Nucleus accumbens (tissue), 56 donors: ENCODE data around the gene ARMC8.
"Not testable (repeated sequence)": the region's sequence is repeated elsewhere in the genome, so short reads cannot be mapped to it uniquely, and the experiment has no call there.

Source experiments
- DNase-seq, 56 donors: peaks; one replicate each; lab custom pipeline; 2025; lab: John Stamatoyannopoulos, UW

ARMC8 gene, protein sequence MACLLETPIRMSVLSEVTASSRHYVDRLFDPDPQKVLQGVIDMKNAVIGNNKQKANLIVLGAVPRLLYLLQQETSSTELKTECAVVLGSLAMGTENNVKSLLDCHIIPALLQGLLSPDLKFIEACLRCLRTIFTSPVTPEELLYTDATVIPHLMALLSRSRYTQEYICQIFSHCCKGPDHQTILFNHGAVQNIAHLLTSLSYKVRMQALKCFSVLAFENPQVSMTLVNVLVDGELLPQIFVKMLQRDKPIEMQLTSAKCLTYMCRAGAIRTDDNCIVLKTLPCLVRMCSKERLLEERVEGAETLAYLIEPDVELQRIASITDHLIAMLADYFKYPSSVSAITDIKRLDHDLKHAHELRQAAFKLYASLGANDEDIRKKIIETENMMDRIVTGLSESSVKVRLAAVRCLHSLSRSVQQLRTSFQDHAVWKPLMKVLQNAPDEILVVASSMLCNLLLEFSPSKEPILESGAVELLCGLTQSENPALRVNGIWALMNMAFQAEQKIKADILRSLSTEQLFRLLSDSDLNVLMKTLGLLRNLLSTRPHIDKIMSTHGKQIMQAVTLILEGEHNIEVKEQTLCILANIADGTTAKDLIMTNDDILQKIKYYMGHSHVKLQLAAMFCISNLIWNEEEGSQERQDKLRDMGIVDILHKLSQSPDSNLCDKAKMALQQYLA

DNA sequence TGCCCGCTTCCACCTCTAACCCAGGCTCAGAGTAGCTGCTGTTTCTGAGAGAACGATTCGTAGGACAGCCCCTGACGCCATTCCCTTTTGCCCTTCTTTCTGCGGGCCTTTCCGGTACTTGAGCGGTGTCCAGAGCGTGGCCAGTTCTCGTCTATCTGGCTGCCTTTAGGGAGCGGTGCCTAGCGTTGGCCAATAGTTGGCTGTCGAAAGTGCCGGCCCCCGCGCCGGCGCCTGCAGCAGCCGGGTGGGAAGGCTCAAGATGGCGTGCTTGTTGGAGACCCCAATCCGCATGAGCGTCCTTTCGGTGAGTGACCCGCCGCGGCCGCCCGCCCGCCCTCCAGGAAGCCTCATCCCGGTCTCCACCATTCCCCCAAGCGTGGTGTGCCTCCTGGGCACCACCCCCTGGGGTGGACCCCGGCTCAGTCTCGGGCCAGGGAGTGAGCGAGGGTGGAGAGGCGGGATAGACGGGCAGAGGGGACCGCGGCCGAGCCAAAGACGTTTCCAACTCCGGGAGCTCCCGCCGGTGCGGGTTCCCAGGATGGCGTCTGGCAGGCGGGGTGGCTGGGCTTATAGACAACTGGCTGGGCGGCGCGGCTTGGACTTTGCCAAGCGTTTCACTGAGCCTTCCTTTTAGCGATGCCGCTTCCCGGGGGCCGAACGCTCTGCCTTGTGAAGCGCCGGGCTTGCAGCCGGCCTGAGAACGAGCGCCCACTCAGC lies at the start of gene ARMC8:
TSS of gene ARMC8 (plus strand) at position 6 of the 717 bp plus-strand sequence. CDS start at position 260, 254 bp downstream.
- peak in 54 of 56 donors; percentile 43 to 96 (median 83) for DNase-seq

DNA sequence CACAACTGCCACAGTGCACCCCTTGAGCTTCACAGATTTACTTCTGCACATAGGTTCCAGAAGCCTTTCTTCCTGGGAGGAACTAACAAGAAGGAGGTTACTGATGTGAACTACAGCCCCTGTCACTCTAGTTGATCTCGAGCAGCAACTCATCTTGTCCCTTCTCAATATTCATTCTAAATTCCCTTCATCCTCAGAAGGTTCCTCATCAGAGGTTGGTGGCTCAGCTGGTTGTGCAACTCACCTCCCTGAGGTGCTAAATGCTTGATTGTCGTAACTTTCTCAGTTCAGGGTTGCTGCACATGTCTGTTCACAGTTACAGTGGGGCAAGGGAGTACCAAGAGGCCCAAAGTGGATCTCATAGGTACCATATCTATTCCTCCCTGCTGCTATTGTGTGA lies 49.2 kb upstream of the ARMC8 start:
- DNase-seq = no peak

DNA sequence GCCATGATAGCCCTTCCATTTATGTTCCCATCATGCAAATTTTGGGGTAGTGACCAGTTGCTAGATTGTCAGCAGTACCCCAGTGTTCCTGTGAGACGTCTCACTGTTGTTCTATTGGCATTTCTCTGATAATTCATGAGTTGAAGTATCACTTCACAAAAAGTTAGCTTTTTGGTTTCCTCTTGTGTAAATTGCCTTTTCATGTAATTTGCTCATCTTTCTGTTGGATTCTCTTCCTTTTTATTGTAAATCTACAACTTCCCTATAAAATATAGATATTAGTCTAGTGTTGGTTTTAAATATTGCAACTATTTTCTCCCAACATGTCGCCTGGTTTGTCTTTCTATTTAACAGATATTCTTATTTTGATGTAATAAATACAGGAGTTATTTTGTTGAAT lies 47.4 kb upstream of the ARMC8 start:
- DNase-seq = no peak

DNA sequence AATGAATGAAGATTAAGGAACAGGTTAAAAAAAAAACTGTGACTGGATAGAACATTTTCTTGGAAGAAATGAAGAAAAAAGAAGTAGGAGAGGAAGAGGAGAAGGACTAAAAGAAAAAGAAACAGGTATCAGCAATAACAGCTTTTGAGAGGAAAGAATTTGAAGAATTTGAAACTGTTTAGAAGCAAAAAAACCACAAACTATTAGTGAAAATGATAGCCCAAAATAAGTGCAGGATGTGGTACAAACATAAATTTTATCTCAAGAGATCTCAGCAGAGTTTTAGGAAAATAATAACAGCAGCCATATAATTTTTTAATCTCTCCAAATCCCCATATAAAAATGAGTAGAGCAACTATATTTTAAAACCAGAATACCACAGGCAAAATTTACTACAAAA lies 46.2 kb upstream of the ARMC8 start:
- DNase-seq = no peak

DNA sequence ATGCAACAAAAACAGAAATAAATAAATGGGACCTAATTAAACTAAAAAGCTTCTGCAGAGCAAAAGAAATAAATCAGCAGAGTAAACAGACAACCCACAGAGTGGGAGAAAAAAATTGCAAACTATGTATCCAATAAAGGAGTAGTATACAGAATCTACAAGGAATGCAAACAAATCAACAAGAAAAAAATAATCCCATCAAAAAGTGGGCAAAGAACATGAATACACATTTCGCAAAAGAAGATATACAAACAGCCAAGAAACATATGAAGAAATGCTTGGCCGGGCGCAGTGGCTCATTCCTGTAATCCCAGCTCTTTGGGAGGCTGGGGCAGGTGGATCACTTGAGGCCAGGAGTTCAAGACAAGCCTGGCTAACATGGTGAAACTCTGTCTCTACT lies 44.9 kb upstream of the ARMC8 start:
- DNase-seq = not testable (repeated sequence)

DNA sequence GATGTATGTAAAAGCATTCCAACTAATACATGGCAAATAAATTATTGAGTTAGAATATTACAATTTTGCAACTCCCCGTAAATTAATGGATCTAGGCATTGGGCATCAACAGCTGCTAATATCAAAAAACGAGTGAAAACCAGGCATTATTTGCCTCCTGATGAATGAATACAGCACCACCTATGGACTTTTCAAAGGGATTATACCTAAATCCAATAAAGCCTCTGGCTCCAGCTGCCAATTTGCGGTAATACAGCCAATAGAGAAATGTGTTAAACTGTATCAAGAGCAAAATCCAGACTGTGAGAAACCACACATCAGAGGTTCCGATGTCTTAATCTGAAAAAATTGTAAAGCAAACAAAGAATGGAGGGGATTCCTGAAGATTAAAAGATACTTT lies 38.6 kb upstream of the ARMC8 start:
- DNase-seq = no peak

DNA sequence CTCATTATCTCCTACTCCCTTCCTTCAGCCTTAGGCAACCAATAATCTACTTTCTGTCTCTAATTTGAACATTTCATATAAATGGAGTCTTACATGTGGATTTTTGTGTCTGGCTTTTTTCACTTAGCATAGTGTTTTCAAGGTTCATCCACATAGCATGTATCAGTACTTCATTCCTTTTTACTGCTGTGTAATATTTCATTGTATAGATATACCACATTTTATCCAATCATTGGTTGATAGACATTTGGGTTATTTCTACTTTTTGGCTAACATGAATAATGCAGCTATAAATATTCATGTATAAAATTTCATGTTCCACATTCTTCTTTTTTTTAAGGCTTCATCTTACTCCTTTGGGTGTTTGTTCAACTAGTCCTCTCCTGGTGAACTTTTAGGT lies 32.6 kb upstream of the ARMC8 start:
- DNase-seq = no peak

DNA sequence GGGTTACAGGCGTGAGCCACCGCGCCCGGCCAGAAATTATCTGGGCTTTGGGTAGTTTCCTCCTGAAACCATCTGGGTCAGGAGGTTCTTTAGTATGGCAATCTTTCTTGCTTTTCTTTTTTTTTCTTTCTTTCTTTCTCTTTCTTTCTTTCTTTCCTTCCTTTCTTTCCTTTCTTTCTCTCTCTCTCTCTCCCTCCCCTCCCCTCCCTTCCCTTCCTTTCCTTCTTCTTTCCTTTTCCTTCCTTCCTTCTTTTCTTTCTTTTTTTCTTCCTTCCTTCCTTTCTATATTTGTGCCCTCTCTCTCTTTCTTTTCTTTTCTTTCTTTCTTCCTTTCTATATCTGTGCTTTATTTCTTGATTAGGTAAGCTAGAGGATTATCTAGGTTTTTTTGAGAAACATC lies 29.4 kb upstream of the ARMC8 start:
- no peak for DNase-seq

DNA sequence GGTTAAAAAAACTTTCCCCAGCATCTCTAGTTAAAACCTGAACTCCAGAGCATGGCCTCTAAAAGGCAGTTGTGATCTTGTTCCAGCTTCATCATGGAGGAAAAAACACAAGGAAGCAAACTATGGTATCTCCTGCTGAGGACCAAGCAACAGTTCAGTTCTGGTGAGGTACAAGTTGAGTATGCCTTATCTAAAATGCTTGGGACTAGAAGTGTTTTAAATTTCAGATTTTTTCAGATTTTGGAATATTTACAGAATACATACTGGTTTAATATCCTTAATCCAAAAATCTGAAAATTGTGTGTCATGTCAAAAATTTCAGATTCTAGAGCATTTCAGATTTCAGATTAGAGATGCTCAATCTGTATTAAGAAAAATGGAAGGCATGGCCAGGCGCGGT lies 22.0 kb upstream of the ARMC8 start:
- no peak for DNase-seq

DNA sequence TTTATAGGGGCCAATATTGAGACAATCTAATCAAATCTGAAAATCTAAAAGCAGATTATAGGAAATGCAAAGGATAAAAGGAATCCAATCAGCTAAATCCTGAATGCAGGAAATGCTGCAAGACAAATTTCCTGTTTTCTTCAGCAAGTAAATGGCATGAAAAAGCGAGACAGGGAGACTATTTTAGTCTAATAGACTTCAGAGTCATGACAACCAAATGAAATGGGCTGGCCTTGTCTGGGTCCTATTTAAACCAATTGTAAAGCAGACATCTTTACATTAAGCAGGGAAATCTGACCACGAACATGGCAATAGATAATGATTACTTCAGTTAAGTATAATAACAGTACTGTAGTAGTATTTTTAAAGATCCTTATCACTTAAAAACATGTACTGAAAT lies 14.5 kb upstream of the ARMC8 start:
- DNase-seq = no peak

DNA sequence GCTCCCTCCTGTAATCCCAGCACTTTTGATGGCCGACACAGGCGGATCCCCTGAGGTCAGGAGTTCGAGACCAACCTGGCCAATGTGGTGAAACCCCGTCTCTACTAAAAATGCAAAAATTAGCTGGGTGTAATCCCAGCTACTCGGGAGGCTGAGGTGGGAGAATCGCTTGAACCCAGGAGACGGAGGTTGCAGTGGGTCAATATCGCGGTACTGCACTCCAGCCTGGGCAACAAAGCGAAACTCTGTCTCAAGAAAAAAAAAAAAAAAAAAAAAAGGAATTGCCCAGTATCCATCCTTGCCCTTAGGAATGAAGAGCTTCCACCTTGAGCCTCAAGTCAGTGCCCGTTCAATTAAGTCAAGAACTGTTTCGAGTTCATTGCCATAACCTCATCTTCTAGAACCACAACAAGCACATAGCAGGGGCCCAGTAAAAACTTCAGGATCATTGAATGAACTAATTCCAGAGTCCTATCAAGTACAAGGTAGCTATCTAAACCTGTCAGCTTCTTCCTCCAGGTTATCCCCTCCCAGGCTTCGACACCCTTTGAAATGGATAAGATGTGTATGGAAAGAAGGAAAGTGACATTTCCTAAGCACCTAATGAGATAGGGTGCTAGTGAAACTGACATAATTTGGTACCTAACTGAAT lies 13.2 kb upstream of the ARMC8 start:
- DNase-seq = no peak

DNA sequence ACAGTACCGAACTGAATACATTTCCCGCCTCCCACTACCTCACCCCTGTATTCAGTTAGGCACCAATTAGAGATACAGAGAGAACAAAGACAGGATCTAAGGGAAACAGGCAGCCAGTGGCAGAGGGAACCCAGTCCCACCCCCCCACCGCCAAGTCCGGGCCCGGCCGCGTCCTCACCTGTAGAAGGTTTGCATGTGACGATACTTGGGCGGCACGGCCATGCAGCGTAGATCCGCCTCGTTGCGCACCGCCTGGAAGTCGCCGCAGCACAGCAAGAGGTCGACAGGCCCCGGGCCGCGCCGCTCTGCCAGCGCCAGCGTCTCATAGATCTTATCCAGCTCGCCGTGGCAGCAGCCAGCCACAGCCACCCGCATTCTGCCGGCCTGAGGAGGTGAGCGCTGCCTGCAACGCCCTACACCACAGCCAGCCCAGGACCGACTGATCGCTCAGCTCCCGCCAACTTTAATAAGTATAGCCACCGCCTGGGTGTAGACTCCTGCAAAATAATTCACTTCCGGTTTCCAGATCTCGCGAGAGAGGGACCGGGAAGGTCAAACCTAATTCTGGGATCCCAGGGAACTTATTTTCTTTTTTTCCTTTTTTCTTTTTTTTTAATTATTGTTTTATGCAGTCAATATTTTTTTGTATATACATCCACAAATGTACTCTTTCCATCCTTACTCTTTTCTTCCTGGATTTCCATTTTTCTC lies 12.5 kb upstream of the ARMC8 start, which contains the start of gene DBR1:
TSS of gene DBR1 (minus strand) at position 501 of the 711 bp plus-strand sequence. CDS start at position 375, 126 bp downstream.
- peak in 54 of 56 donors; percentile 2 to 79 (median 50) for DNase-seq

DNA sequence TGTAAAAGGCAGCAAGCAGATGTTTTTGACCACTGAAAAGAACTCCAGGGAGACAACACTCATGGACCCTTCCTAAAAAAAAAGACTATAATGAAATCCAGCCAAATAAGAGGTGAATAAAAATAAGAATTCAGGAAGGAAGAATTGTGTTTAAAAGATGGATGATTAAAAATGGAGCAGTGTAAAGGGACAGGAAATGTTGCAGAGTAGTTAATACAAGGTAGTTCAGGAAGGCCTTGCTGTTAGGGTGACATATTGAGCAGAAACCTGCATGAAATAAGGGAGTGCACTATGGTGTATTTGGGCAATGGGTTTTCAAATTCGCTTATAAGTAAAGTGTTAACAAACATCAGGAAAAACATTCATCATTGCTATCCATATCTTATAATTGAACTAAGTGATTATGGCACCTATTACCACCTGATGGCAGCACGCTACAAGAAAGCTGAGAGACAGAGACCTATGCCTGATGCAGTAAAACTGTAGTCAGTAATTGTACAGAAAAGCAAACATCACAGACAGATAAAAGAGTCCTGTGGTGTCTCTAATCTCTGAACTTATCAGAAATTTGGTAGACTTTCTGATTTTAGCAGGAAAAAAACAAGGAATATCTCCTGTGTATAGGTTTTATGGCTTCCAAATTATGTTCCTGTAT lies 6.6 kb upstream of the ARMC8 start:
- DNase-seq = peak in 9 of 56 donors; percentile 3 to 58 (median 7)

DNA sequence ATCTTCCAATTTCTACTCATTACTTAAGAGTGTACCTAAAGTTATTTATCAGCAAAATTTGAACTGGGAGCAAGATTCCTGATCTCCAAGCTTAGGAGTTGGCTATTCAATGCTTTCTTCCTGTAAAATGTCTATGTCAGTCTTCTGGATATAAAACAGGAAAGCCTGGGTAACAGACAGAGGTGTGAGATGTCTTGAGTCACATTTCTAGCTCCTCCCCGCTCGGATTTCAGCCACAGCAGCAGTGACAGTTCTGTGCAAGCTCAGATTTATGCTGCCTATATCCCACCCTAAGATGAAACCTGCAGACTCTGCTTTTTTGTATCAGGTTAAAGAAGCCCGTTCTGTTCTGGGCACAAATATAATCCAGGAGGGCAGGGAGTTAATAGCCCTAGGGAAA lies 2.1 kb upstream of the ARMC8 start:
- DNase-seq = no peak

DNA sequence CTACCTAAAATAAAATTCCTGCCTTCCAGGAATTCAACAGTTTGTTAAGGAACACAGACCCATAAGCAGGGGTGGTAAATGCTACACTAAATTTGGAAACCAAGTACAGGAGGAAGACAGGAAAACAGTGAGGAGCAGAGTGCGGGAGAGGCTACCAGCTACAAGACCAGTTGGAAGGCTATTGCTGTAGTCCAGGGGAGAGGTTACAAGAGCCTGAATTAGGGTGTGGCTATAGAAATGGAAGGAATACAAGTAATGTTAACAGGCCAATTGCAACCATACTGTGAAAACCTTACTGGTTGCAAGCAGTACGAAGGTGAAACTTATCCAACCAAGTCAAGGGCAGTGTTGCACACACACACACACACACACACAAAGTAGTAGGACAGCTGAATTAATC lies 880 bp upstream of the ARMC8 start:
- DNase-seq = no peak

DNA sequence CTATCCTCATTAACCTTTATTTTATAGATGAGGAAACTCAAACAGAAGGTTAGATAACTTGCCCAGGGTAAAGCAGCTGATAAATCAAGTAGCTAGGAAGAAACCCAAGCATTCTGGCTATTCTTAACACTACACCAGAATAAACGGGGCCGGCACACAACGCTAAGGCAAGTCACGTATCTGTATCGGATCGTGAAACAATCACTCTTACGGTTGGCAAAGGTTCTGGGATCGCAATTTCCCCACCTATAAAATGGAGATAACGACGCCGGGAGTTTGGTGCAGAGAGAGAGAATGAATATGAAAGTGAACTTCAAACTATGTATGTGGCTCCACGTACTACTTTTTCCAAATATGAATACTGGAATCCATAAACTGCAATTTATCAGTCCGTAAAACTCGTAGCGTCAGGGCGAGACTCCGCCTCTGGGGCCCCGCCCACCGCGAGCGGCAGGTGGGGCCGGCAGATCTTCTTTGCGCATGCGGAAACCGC lies 252 bp upstream of the ARMC8 start:
- DNase-seq = peak in 18 of 56 donors; percentile 29 to 93 (median 85)

DNA sequence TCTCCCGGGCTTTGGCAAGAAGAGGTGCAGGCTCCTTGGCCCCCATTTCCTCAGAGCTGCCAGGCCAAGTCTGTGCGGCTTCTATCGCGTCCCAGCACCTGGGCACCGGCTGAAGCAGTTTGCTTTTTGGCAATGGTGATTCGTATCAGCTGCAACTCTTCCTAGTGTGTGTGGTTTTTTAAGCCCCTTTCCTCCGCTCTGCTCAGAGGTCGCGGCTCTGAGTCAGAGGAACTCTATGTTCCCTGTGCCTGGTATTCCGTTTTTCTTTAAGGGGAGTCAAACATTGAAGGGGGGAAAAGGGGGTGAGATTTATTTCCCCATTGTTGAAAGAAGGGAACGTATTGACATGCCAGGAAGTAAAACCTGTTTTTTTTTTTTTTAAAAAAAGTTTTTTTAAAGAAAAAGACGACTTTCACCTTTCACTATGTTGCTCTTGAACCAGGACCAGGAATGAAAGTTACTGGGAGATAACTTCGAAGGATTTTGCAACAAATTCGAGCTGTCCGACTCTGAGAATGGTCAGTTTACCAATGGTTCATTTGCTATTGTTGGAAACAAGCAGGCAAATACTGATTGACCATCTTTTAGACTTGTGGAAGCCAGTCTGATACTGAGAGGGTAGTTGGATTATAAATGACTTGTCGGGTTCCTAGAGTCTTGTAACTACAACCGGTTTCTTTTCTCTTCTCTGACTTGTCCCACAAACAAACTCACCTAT lies 1.1 kb downstream of the ARMC8 start:
- DNase-seq = no peak

DNA sequence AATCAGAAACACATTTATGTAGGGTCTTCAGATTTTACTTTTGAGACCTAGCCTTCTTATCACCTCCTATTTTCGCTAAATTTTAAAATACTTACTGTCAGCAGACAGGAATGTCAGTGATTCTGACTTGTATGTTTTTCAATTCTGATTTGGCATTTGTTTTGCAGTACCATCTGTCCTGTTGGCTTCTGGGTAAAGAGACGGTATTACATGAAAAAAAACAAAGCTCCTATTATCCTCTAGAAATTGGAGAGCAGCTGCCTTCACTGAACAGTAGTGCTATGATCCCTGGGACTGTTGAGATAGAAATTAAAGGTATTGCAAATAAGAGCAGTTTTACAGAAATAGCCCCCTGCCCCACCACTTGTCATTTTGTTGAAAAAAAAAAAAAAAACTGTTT lies 8.4 kb downstream of the ARMC8 start:
- no peak for DNase-seq

DNA sequence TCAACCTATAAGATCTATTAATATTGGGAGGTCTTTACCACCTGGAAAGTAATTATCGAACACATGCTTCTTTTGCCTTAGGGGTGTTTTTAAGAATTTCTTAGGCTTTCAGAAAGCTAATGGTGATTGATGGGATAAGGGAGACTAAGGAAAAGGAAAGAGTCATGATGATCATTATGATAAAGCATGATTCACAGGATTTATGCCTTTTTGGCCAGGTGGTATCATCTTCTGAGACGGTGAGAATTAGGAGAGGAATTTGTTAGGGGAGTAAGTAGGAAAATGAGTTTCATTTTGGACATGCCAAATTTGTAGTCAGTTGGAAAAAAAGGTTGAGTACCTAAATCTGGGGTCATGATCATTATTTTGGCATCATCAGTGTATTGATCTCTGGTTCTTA lies 8.9 kb downstream of the ARMC8 start:
- DNase-seq = no peak
